ENCODE measurements around the gene GSG1. TPM values are rescaled to one million over a fixed set of nuclear protein-coding genes. Genes with fewer than 3 reads are reported as not detected.

GSG1 gene
- total and polyA plus RNA-seq, 2 donors (not counting 3 experiments of a cell fraction or from before 2014, with no cell fraction given), result not detected

Other genes with a start within 250 kb of the GSG1 start
- gene GPRC5A, start 212.1 kb downstream of the GSG1 start, total RNA-seq, result 17.6 and 22.7 TPM in 2 replicates
- gene GPRC5A, start 212.1 kb downstream of the GSG1 start, polyA plus RNA-seq, result 82.9 and 86.4 TPM in 2 replicates
- not detected in 2 replicates for gene GPRC5D, start 151.5 kb downstream of the GSG1 start, total RNA-seq
- not detected in 2 replicates for gene GPRC5D, start 151.5 kb downstream of the GSG1 start, polyA plus RNA-seq
- gene HEBP1, start 103.4 kb downstream of the GSG1 start, total RNA-seq, result 44.8 and 59.5 TPM in 2 replicates
- gene HEBP1, start 103.4 kb downstream of the GSG1 start, polyA plus RNA-seq, result 16.9 and 23.1 TPM in 2 replicates
- gene FAM234B, start 59.3 kb downstream of the GSG1 start, total RNA-seq, result 9.4 and 13.2 TPM in 2 replicates
- gene FAM234B, start 59.3 kb downstream of the GSG1 start, polyA plus RNA-seq, result 4.9 TPM in 2 replicates
- gene EMP1, start 93.1 kb upstream of the GSG1 start, total RNA-seq, result 528 and 577 TPM in 2 replicates
- 265 and 376 TPM in 2 replicates for gene EMP1, start 93.1 kb upstream of the GSG1 start, polyA plus RNA-seq

Data from endothelial cell of umbilical vein (primary cell).